NT2/D1 (cell line): Measurements from ENCODE around the gene SCN5A.

Experiments
- DNase-seq: peaks from one replicate; pipeline ENCODE4 v3.0.0-alpha.2; 2011; ENCODE audit warnings: low read depth, low spot score
- H3K27me3 ChIP-seq: 2 replicates; pipeline ENCODE4 v1.6.0; 2011; ENCODE audit warnings: mild to moderate bottlenecking; ENCODE audit not compliant: insufficient read length, insufficient read depth
- H3K36me3 ChIP-seq: 2 replicates; pipeline ENCODE4 v1.6.1; 2011; ENCODE audit warnings: mild to moderate bottlenecking, low read length, mixed read lengths; ENCODE audit not compliant: insufficient read depth, insufficient read length
- H3K4me1 ChIP-seq: 2 replicates; pipeline ENCODE4 v1.5.1; 2011; ENCODE audit not compliant: insufficient read depth, insufficient read length
- H3K4me3 ChIP-seq: 2 replicates; pipeline ENCODE4 v1.5.1; 2011; ENCODE audit warnings: low read depth; ENCODE audit not compliant: insufficient read length
- H3K9ac ChIP-seq: 2 replicates; pipeline ENCODE4 v1.6.0; 2011; ENCODE audit warnings: low read depth; ENCODE audit not compliant: insufficient read length
- H3K9me3 ChIP-seq: 2 replicates; pipeline ENCODE4 v1.5.1; 2011; ENCODE audit warnings: mild to moderate bottlenecking, low read length; ENCODE audit not compliant: insufficient read depth
- SUZ12 ChIP-seq: IDR thresholded peaks from 2 replicates; pipeline ENCODE4 v1.6.1; 2011; ENCODE audit not compliant: insufficient read length, insufficient read depth; ENCODE audit errors: extremely low read depth
- YY1 ChIP-seq: IDR thresholded peaks from 2 replicates; pipeline ENCODE4 v1.6.1; 2011; ENCODE audit not compliant: insufficient read length, insufficient read depth
- ZNF274 ChIP-seq: IDR thresholded peaks from 2 replicates; pipeline ENCODE4 v1.6.1; 2011; ENCODE audit warnings: mild to moderate bottlenecking, low read depth, low read length

The SCN5A gene

DNA sequence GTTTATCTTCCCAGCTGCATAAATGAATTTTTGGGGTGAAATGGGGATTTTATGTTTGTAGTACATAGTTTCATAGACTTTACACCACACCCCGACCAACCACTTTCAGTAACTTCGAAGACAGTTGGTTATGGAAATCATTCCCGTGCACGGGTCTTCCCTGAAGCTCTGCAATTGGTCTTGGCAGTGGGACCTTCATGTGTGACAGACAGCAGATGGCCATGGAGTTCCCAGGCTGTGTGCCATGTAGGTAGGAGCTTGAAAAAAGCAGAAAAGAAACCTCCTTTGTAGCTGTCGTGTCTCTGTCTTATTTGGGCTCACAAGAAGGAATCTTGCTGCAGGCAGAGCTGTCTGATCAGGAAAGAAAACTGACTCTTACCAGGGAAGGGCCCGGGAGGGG lies 127.5 kb downstream of the SCN5A start:
- Histone ChIP-seq H3K9me3 (no peaks in the 10 kb centered on the region), H3K36me3 (peaks cover 42% of the 10 kb centered on the region), H3K27me3 (no peaks in the 10 kb centered on the region), H3K9ac (no peak overlapping the region), H3K4me1 (no peaks in the 10 kb centered on the region), H3K4me3 (no peak overlapping the region)
- DNase-seq: no peak
- TF ChIP-seq YY1: no peak
- no peak for TF ChIP-seq SUZ12
- TF ChIP-seq ZNF274: no peak

GRCh38 chr3:38521391-38521987 lies 128.0 kb downstream of the SCN5A start:
- no peaks in the 10 kb centered on the region for H3K27me3 ChIP-seq
- H3K36me3 ChIP-seq: peaks cover 37% of the 10 kb centered on the region
- DNase-seq: peak; percentile 84
- H3K9me3 ChIP-seq: no peaks in the 10 kb centered on the region
- H3K4me1 ChIP-seq: no peaks in the 10 kb centered on the region
- no peak for TF ChIP-seq SUZ12
- no peak for TF ChIP-seq ZNF274
- no peak for TF ChIP-seq YY1
- peak overlapping the region; percentile 17 for H3K9ac ChIP-seq
- no peak overlapping the region for H3K4me3 ChIP-seq

DNA sequence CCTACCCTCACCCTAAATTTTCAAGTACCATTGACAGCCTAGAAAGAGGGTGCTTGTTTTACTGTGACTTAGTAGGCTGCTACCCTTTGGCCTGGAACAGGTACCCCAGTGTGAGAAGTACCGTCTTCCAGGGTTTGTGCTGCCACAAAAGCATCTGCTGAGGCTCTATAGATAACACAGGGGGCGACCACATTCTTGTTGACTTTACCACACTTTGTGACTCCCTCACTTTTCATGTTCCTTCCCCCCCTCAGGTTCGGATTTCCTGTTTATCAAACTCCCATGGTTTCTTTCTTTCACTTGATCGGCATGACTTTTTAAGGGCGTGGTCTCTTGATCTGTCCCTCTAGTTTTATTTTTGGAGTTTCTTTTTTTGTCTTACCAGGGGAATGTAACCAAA lies 129.8 kb downstream of the SCN5A start:
- no peak for DNase-seq

DNA sequence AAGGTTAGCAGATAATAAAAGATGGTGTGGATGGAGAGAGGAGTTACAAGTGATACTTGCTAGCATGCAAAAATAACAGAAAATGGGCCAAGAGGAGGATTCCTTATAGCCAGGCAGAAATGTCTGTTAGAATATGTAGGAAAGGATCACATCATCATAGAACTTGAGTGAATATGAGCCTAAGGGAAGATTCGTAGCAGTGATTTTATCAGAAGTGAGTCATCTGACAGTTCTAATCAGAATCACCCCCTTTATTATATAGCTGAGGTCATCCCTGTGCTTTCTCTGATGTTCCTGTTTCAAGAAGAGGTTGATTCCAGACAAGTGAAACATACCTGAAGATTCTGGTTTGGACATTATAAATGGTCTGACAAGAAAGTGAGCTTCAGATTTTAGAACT lies 130.5 kb downstream of the SCN5A start:
- no peak for DNase-seq
- peaks cover 20% of the 10 kb centered on the region for H3K36me3 ChIP-seq

More for the DNA sequence above, 129.8 kb downstream of the SCN5A start:
- H3K9ac ChIP-seq: no peak overlapping the region
- no peaks in the 10 kb centered on the region for H3K9me3 ChIP-seq
- no peaks in the 10 kb centered on the region for H3K4me1 ChIP-seq
- no peak overlapping the region for H3K4me3 ChIP-seq
- no peak for TF ChIP-seq SUZ12
- TF ChIP-seq ZNF274: no peak
- no peak for TF ChIP-seq YY1
- H3K27me3 ChIP-seq: no peaks in the 10 kb centered on the region
- H3K36me3 ChIP-seq: peaks cover 26% of the 10 kb centered on the region

GRCh38 chr3:38516669-38517068 lies 132.8 kb downstream of the SCN5A start:
- Histone ChIP-seq H3K9ac (no peak overlapping the region), H3K36me3 (peaks cover 20% of the 10 kb centered on the region)
- TF ChIP-seq SUZ12 (no peak), YY1 (no peak), ZNF274 (no peak)

More for the DNA sequence above, 130.5 kb downstream of the SCN5A start:
- H3K9ac ChIP-seq: no peak overlapping the region
- H3K4me1 ChIP-seq: no peaks in the 10 kb centered on the region
- no peaks in the 10 kb centered on the region for H3K9me3 ChIP-seq
- no peak for TF ChIP-seq YY1
- TF ChIP-seq ZNF274: no peak
- no peak for TF ChIP-seq SUZ12
- no peak overlapping the region for H3K4me3 ChIP-seq
- H3K27me3 ChIP-seq: no peaks in the 10 kb centered on the region

DNA sequence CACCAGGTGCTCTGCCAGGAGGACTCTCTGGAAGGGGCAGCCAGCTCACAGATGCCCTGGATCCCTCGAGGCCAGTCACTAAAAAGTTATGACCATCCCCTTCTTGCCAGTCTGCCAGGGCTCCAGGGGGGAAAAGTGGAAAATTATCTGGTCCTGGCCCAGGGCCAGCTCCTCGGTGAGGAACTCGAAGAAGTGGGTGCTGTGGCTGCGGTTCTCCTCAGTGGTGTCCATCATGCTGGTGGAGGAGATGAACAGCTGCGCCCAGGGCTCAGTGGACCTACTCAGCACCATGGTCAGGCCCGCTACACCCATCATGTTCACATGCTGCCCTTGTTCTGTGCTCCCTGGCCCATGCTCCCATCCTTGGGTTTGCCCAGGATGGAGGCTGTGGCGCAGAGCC lies 134.1 kb downstream of the SCN5A start:
- DNase-seq: no peak
- TF ChIP-seq SUZ12: no peak
- no peak for TF ChIP-seq YY1
- TF ChIP-seq ZNF274: no peak
- Histone ChIP-seq H3K9me3 (no peaks in the 10 kb centered on the region), H3K36me3 (peaks cover 26% of the 10 kb centered on the region), H3K27me3 (no peaks in the 10 kb centered on the region), H3K4me3 (no peak overlapping the region), H3K4me1 (no peaks in the 10 kb centered on the region), H3K9ac (no peak overlapping the region)

More at GRCh38 chr3:38516669-38517068, 132.8 kb downstream of the SCN5A start:
- H3K4me1 ChIP-seq: no peaks in the 10 kb centered on the region
- H3K9me3 ChIP-seq: no peaks in the 10 kb centered on the region
- H3K27me3 ChIP-seq: no peaks in the 10 kb centered on the region
- no peak for DNase-seq
- H3K4me3 ChIP-seq: no peak overlapping the region

DNA sequence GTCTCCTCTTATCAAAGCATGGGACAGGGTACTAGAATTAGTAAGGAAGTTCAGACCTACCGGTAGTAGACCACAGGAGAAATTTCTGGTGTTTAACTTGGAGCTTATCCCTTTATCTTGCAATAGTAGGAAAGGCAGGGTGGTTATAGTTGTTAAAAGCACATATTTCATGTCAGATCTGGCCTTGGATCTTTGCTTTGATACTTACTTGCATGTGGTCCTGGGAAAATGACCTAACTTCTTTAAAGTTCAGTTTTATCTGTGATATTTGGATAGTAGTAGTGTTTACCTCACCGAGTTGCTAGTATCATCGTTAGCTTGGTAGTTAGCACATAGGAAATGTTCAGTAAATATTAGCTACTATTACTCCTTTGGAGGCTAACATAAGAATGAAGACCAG lies 137.9 kb downstream of the SCN5A start:
- no peak overlapping the region for H3K9ac ChIP-seq
- no peak for DNase-seq
- H3K4me3 ChIP-seq: no peak overlapping the region
- no peaks in the 10 kb centered on the region for H3K4me1 ChIP-seq
- TF ChIP-seq YY1: no peak
- no peak for TF ChIP-seq ZNF274
- TF ChIP-seq SUZ12: no peak
- no peaks in the 10 kb centered on the region for H3K27me3 ChIP-seq
- no peaks in the 10 kb centered on the region for H3K9me3 ChIP-seq
- H3K36me3 ChIP-seq: peaks cover 57% of the 10 kb centered on the region

DNA sequence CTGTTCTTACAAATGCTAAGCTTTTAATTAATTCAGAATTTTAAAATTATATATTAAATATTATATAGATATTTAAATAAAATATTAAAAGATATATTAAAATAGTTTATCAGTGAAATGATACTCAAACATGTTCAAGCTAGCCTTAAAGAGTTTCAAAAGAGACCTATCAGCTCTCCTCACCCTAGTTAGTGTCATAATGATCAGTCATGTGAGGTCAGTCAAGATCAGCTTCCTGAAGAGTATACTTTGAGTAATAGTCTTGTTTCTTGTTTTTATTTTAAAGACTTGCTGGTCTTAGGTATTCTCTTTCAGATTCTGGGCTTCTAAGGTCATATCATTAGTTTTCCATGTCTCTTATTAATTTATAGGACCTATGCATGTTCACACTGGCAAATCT lies 138.9 kb downstream of the SCN5A start:
- H3K9me3 ChIP-seq: no peaks in the 10 kb centered on the region
- H3K36me3 ChIP-seq: peaks cover 59% of the 10 kb centered on the region
- TF ChIP-seq ZNF274: no peak
- no peak for TF ChIP-seq YY1
- no peak for TF ChIP-seq SUZ12
- no peak overlapping the region for H3K4me3 ChIP-seq
- no peaks in the 10 kb centered on the region for H3K4me1 ChIP-seq
- no peak for DNase-seq
- H3K27me3 ChIP-seq: no peaks in the 10 kb centered on the region
- H3K9ac ChIP-seq: no peak overlapping the region
